GM12878 (cell line): ENCODE results near the gene UBA7.

ENCODE experiments used
- EP300 ChIP-seq, 2 experiments: fragments of 150-350 bp in 1 of 2; IDR thresholded peaks; 2 replicates each; pipeline ENCODE4 v1.6.1; 2011 to 2012; ENCODE audit warnings: low read depth in 2 of 2, low read length in 2 of 2, borderline replicate concordance in 1 of 2, improper control_type of control experiment in 1 of 2, inconsistent platforms in 1 of 2; ENCODE audit not compliant: control insufficient read depth in 1 of 2
- MXI1 ChIP-seq: fragments of 150-350 bp; IDR thresholded peaks from 2 replicates; pipeline ENCODE4 v1.6.1; 2011; ENCODE audit warnings: low read depth, mild to moderate bottlenecking, inconsistent platforms, low read length, improper control_type of control experiment
- NBN ChIP-seq: fragments of 450-650 bp; IDR thresholded peaks from 2 replicates; pipeline ENCODE4 v1.6.1; 2016
- PAX8 ChIP-seq: fragments of 450-650 bp; IDR thresholded peaks from 2 replicates; pipeline ENCODE4 v1.6.1; 2017; ENCODE audit warnings: mild to moderate bottlenecking, moderate library complexity
- SIN3A ChIP-seq: IDR thresholded peaks from 2 replicates; pipeline ENCODE4 v1.6.1; 2012; ENCODE audit warnings: low read depth, low read length, improper control_type of control experiment
- TAF1 ChIP-seq: IDR thresholded peaks from 2 replicates; pipeline ENCODE4 v1.6.1; 2011; ENCODE audit warnings: mild to moderate bottlenecking, low read depth, low read length, borderline replicate concordance
- TCF7 ChIP-seq: IDR thresholded peaks from 2 replicates; pipeline ENCODE4 v1.6.1; 2014; ENCODE audit warnings: antibody characterized with exemption, borderline replicate concordance
- ZBED1 ChIP-seq: IDR thresholded peaks from 2 replicates; pipeline ENCODE4 v1.6.1; 2016; ENCODE audit warnings: borderline replicate concordance
- TF ChIP-seq, protein P1 (sequence below): fragments of 450-650 bp; IDR thresholded peaks from 2 replicates; pipeline ENCODE4 v1.6.1; 2016; ENCODE audit warnings: mild to moderate bottlenecking
- TF ChIP-seq, protein P2 (sequence below), 3 experiments: IDR thresholded peaks in 2 of 3; conservative IDR thresholded peaks in 1 of 3; 2 replicates each; pipeline ENCODE4 v1.5.1; 2011; ENCODE audit warnings: low read depth in 3 of 3, low read length in 3 of 3, mild to moderate bottlenecking in 3 of 3, control low read depth in 2 of 3, moderate library complexity in 2 of 3, inconsistent platforms in 1 of 3, mixed read lengths in 1 of 3; ENCODE audit not compliant: control insufficient read depth in 2 of 3, insufficient read depth in 1 of 3; ENCODE audit errors: extremely low read depth in 1 of 3
- TF ChIP-seq, protein P3 (sequence below): IDR thresholded peaks from 2 replicates; pipeline ENCODE4 v1.6.1; 2012; ENCODE audit warnings: low read depth, low read length, improper control_type of control experiment

GRCh38 chr3:49799105-49799504 lies 14.6 kb downstream of the UBA7 start:
- TF ChIP-seq PAX8 = no peak
- no peak for TF ChIP-seq TCF7
- no peak for TF ChIP-seq NBN
- TF ChIP-seq, protein P1, sequence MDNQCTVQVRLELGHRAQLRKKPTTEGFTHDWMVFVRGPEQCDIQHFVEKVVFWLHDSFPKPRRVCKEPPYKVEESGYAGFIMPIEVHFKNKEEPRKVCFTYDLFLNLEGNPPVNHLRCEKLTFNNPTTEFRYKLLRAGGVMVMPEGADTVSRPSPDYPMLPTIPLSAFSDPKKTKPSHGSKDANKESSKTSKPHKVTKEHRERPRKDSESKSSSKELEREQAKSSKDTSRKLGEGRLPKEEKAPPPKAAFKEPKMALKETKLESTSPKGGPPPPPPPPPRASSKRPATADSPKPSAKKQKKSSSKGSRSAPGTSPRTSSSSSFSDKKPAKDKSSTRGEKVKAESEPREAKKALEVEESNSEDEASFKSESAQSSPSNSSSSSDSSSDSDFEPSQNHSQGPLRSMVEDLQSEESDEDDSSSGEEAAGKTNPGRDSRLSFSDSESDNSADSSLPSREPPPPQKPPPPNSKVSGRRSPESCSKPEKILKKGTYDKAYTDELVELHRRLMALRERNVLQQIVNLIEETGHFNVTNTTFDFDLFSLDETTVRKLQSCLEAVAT = no peak
- TF ChIP-seq, protein P2, sequence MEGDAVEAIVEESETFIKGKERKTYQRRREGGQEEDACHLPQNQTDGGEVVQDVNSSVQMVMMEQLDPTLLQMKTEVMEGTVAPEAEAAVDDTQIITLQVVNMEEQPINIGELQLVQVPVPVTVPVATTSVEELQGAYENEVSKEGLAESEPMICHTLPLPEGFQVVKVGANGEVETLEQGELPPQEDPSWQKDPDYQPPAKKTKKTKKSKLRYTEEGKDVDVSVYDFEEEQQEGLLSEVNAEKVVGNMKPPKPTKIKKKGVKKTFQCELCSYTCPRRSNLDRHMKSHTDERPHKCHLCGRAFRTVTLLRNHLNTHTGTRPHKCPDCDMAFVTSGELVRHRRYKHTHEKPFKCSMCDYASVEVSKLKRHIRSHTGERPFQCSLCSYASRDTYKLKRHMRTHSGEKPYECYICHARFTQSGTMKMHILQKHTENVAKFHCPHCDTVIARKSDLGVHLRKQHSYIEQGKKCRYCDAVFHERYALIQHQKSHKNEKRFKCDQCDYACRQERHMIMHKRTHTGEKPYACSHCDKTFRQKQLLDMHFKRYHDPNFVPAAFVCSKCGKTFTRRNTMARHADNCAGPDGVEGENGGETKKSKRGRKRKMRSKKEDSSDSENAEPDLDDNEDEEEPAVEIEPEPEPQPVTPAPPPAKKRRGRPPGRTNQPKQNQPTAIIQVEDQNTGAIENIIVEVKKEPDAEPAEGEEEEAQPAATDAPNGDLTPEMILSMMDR (IDR thresholded peaks at IDR 0.05 in 2 of 3, conservative IDR thresholded peaks at IDR 0.05 in 1 of 3; ENCODE audit: control insufficient read depth in 2 of 3, extremely low read depth in 1 of 3, insufficient read depth in 1 of 3, low read depth in 3 of 3, low read length in 3 of 3) = no peak
- TF ChIP-seq ZBED1 = no peak
- TF ChIP-seq, protein P3, sequence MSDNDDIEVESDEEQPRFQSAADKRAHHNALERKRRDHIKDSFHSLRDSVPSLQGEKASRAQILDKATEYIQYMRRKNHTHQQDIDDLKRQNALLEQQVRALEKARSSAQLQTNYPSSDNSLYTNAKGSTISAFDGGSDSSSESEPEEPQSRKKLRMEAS = no peak
- TF ChIP-seq MXI1 = no peak
- TF ChIP-seq EP300 (IDR thresholded peaks at IDR 0.05; ENCODE audit: borderline replicate concordance in 1 of 2, control insufficient read depth in 1 of 2, low read depth in 2 of 2, low read length in 2 of 2) = no peak
- no peak for TF ChIP-seq TAF1
- no peak for TF ChIP-seq SIN3A
